Upper lobe of right lung (tissue), 1 donor: ENCODE results near the gene ENPEP. TPM values are rescaled to one million over a fixed set of nuclear protein-coding genes. Genes with fewer than 3 reads are reported as not detected.
A peak's percentile ranks its signal among the peaks of the same experiment; 100 is the strongest.

Experiments used
- ATAC-seq: fragments of 200-7000 bp; cut with Tn5 transposase; one replicate; pipeline ENCODE4 v1.9.1; 2020; ENCODE audit warnings: mild to moderate bottlenecking, moderate library complexity
- DNase-seq: peaks from one replicate; pipeline ENCODE4 v3.0.0-alpha.2; 2020
- H3K27ac ChIP-seq: fragments of 200-600 bp; one replicate; pipeline ENCODE4 v1.8.0; 2022
- H3K27me3 ChIP-seq: fragments of 200-600 bp; one replicate; pipeline ENCODE4 v1.8.0; 2022; ENCODE audit warnings: mild to moderate bottlenecking
- H3K36me3 ChIP-seq: fragments of 200-600 bp; one replicate; pipeline ENCODE4 v1.8.0; 2022
- H3K4me1 ChIP-seq: fragments of 200-600 bp; one replicate; pipeline ENCODE4 v1.8.0; 2022
- H3K4me3 ChIP-seq: fragments of 200-600 bp; one replicate; pipeline ENCODE4 v1.8.0; 2022; ENCODE audit warnings: mild to moderate bottlenecking
- H3K9me3 ChIP-seq: fragments of 200-600 bp; one replicate; pipeline ENCODE4 v1.8.0; 2022
- CTCF ChIP-seq: fragments of 200-600 bp; IDR thresholded peaks from one replicate; pipeline ENCODE4 v1.8.0; 2022; ENCODE audit warnings: antibody characterized with exemption
- intact Hi-C: fragments of 100-400 bp; cut with DNase I; formaldehyde crosslinking; loops from one replicate; pipeline ENCODE4 v1.11.0; 2022
- total RNA-seq: library from RNA; stranded (reverse); fragmentation: NEBNext Ultra II Directional; extraction: Animal tissue kit (Norgen Biotek cat#: 25700); gene quantifications from one replicate; pipeline ENCODE4 v1.2.1, GENCODE V29; 2021
- donor health status: DM: no; HTN: yes; CAD: no; lungs with severe emphysema.

The ENPEP gene
- total RNA-seq, 1 donor from 2014 or later: 7.5 TPM

- no peaks in the 10 kb centered on the region for H3K9me3 ChIP-seq
- no peaks in the 10 kb centered on the region for H3K4me1 ChIP-seq
- TF ChIP-seq CTCF: no peak
- H3K4me3 ChIP-seq: peak overlapping the region; percentile 52
- no peaks in the 10 kb centered on the region for H3K27me3 ChIP-seq
- no peak for ATAC-seq
- no peaks in the 10 kb centered on the region for H3K36me3 ChIP-seq
- DNase-seq: no peak
- peak overlapping the region; percentile 44 for H3K27ac ChIP-seq
- intact Hi-C loops: loop anchor here (5.0 to 10.0 kb wide), 2 partner anchors 201 to 518 kb away; no protein-coding TSS in a partner anchor
Measured at GRCh38 chr4:110515676-110516075, 39.7 kb downstream of the ENPEP start.

GRCh38 chr4:110516106-110516922, 40.4 kb downstream of the ENPEP start:
- Histone ChIP-seq H3K27me3 (no peaks in the 10 kb centered on the region), H3K36me3 (no peaks in the 10 kb centered on the region), H3K27ac (peak overlapping the region; percentile 44), H3K4me3 (peak overlapping the region; percentile 52), H3K9me3 (no peaks in the 10 kb centered on the region), H3K4me1 (no peaks in the 10 kb centered on the region)
- DNase-seq (peak; percentile 73), ATAC-seq (peak; percentile 99)
- intact Hi-C loops: loop anchor here (5.0 to 10.0 kb wide), 2 partner anchors 202 to 519 kb away; no protein-coding TSS in a partner anchor
- peak; percentile 78 for TF ChIP-seq CTCF

- Histone ChIP-seq H3K27me3 (peaks cover 5% of the 10 kb centered on the region), H3K27ac (no peak overlapping the region), H3K9me3 (no peaks in the 10 kb centered on the region), H3K36me3 (no peaks in the 10 kb centered on the region), H3K4me3 (no peak overlapping the region), H3K4me1 (no peaks in the 10 kb centered on the region)
- intact Hi-C loops: loop anchor here (5.0 to 10.0 kb wide), 2 partner anchors 204 to 522 kb away; no protein-coding TSS in a partner anchor
- ATAC-seq (peak; percentile 36), DNase-seq (no peak)
- peak; percentile 78 for TF ChIP-seq CTCF
Measured at GRCh38 chr4:110518889-110519490, 43.0 kb downstream of the ENPEP start.

GRCh38 chr4:110520886-110521285, 44.9 kb downstream of the ENPEP start:
- no peak for DNase-seq
- no peak overlapping the region for H3K4me3 ChIP-seq
- no peak overlapping the region for H3K27ac ChIP-seq
- no peaks in the 10 kb centered on the region for H3K4me1 ChIP-seq
- peaks cover 5% of the 10 kb centered on the region for H3K27me3 ChIP-seq
- no peak for TF ChIP-seq CTCF
- H3K36me3 ChIP-seq: no peaks in the 10 kb centered on the region
- intact Hi-C loops: no loop called here
- no peaks in the 10 kb centered on the region for H3K9me3 ChIP-seq
- no peak for ATAC-seq

- Histone ChIP-seq H3K9me3 (no peaks in the 10 kb centered on the region), H3K4me3 (no peak overlapping the region), H3K4me1 (no peaks in the 10 kb centered on the region), H3K27me3 (peaks cover 5% of the 10 kb centered on the region), H3K36me3 (no peaks in the 10 kb centered on the region), H3K27ac (no peak overlapping the region)
- intact Hi-C loops: no loop called here
- ATAC-seq (no peak), DNase-seq (no peak)
- TF ChIP-seq CTCF: no peak
Measured at GRCh38 chr4:110526589-110526988, 50.6 kb downstream of the ENPEP start.
